Central memory CD4-positive, alpha-beta T cell (primary cell): ENCODE measurements around the gene NTSR1.

Experiments
- DNase-seq: peaks from one replicate; pipeline ENCODE4 v3.0.0; 2022

Gene NTSR1

DNA sequence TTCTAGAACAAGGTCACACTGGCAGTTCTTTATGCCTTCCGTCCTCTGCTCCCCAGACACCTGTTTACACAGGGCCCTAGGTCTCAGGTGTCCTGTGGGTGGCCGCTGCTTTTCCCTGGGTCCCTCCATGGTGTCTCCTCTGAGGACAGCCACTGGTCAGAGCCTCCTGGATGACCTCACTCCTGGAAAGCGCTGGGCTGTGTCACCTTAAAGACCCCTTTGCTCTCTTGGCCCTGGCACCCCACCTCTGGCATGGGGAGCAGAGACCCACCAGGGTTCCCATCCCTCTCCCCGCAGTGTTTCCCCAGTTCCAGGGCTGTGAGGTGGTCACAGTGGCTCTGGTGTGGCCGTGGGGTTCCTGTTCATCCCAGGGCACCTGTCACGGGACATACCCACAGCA is 33.9 kb downstream of the NTSR1 start:
- DNase-seq: no peak

DNA sequence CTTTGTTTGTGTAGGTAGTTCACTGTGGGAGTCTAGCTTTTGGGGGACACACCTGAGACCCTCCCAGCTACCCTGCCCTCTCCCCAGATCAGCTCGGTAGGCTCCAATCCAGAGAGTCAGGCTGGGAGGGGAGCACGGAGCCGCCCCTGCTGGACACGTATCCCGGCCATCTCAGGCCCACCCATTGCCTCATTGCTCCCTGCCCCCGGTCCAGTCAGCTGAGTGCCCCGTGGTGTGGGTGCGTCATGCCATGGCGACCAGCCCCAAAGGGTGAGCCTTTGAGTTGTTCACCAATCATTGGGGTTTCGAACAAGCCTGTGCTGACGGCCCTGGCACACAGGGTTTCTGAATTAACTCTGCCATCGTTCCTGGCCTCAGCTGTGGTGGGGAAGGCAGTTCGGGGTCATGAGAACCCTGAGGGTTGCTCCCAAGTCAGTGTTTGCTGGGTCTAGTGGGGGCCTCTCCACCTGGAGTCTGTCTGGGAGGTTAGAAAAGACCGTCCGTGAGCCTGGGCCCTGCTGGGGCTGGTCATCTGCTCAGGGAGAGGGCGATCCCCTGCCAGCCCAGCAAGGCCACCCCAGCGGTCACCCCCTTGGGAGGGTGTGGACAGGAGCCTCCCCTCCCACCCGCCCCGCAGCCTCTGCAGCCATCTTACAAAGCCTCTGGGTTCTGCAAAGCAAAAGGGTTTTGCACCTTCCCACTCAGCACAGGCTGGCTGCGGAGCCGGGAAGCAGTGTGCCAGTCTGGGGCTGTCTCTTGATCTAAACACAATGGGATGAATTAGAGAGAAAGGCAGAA is 34.5 kb downstream of the NTSR1 start:
- DNase-seq: no peak

DNA sequence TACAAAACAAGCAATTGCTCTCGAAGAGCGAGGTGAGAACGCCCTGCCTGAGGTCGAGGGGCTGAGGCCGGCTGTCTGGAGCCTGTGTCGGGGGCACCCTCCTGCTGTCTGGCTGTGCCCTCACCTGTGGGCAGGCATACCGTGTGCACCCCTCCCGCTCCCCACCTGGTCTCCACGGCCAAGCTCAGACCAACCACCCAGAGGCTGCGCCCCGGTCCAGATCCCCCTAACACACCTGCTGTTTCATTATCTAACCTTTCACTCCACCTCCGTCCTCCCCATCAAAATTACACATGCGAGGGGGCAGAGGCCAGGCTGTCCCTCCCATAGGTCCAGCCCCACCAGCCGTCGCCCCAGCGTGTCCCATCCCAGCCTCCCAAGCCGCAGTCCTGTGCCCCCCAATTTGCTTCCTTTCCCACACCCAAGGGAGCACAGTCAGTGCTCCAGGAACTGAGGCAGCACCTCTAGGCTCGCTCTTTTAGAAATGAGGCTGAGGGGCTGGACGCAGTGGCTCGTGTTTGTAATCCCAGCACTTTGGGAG is 35.2 kb downstream of the NTSR1 start:
- no peak for DNase-seq

DNA sequence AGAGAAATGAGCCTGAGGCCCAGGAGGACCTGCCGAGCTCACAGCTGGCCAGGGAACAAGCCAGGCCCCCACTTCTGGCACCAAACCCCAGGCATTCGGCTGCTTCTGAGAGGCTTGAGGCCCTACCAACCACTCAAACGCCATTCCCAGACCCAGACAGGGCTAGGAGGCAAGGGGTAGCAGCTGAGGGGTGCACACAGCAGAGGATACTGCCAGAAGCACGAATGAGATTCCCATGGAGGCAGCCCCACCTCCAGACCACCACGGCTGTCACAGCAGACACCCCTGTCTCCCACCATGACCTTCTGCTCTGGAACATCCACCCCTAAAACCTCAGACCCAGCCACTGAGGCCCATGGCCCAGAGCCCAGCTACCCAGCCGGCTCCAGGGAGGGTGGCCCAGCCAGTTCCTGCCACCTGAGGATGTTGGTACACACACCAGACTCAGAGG is 36.1 kb downstream of the NTSR1 start:
- no peak for DNase-seq

- no peak for DNase-seq
Observed at GRCh38 chr20:62745279-62745951, 36.8 kb downstream of the NTSR1 start.

DNA sequence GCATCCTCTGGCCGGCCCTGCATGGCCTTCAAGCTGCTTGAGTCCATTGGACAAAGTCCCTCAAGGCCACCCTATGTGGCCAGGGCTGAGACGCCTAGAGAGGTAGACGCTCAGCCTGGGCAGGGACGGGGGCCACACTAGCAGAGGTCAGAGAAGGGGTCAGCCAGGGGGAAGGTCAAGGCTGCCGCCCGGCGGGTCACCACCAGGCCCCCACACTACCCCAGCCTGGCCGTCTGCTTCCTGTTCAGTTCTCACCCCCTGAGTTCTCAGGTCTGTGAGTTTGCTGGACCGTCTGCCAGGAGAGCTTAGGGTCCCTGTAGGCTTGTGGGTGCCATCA is 37.3 kb downstream of the NTSR1 start:
- no peak for DNase-seq

GRCh38 chr20:62748311-62748710 is 39.7 kb downstream of the NTSR1 start:
- no peak for DNase-seq

DNA sequence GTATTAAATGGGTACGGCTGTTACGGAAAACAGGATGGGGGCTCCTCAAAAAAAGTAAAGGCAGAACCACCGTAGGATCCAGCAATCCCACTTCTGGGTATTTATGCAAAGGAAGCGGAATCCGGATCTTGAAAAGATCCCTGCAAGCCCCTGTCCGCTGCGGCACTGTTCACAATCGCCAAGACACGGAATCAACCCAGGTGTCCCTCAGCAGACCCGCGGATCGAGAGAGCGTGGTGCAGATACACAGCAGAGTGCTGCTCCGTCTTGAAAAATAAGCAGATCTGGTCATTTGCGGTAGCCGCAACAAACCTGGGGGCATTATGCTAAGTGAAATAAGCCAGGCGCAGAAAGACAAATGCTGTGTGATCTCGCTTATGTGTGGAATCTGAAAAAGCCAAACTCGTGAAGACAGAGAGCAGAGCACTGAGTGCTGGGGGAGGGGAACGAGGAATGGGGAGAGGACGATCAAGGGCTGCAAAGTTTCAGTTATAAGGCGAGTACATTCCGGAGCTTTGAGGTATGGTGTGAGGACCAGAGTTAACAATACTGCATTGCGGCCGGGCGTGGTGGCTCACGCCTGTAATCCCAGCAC is 41.3 kb downstream of the NTSR1 start:
- no peak for DNase-seq

GRCh38 chr20:62751551-62752150 is 43.0 kb downstream of the NTSR1 start:
- no peak for DNase-seq

GRCh38 chr20:62752181-62752670 is 43.6 kb downstream of the NTSR1 start:
- DNase-seq: no peak

GRCh38 chr20:62752671-62753501 is 44.2 kb downstream of the NTSR1 start:
- no peak for DNase-seq

DNA sequence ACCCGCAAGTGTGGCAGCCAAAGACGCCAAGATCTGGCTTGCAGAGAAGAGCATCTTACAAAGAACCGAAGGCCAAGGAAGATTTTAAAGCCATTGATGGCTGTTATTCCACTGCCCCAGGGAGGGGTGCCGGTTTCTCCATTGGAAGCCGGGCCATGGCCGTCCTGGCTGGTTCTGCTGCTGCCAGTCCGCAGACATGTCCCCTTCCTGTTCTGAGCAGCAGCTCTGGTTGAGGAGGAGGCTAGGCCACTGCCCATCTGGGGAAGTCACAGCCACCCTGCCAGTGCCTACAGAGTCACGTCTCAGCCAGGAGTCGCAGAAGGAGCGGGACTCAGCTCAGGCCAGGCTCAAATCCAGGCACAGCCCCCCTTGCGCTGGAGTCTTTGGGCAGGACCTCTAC is 45.0 kb downstream of the NTSR1 start:
- DNase-seq: no peak

GRCh38 chr20:62754122-62754990 is 45.7 kb downstream of the NTSR1 start:
- no peak for DNase-seq

GRCh38 chr20:62754991-62755356 is 46.3 kb downstream of the NTSR1 start:
- DNase-seq: no peak

DNA sequence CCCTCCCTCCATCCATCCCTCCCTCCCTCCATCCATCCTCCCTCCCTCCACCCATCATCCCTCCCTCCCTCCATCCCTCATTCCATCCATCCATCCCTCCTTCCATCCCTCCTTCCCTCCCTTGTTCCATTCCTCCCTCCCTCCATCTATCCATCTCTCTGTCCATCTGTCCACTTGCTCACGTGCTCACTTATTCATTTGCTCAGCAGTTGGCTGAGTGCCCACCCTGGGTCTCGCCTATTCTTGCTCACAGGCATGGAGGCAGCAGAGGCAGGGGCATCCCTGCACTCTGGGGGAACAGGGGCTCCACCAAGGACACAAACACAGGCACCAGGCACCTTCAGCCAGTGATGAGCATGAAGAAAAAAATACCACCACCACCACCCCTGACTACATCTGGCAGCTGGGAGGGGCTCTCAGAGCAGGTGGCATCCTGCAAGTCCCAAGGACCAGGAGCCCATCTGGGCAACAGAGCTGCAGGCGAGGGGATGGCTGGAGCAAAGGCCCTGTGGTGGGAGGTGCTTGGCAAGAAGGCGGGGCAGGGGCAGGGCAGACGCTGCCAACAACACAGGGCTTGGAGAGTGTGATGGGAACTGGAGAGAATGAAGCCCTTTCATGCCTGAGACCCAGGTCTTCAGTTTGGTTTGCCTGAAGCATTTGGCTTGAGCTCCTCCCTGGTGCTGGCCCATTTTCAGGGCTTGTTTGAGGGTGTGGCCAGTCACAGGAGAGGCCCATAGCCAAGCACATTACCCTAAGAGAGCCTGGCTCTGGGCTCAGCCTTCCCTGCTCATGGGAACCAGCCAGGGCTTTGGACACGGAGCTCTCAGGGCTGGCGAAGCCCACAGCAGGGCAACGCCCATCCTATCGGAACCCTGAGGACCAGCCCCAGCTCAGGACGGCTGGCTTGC is 47.4 kb downstream of the NTSR1 start:
- DNase-seq: no peak

- no peak for DNase-seq
Observed at GRCh38 chr20:62758226-62758912, 49.7 kb downstream of the NTSR1 start.

DNA sequence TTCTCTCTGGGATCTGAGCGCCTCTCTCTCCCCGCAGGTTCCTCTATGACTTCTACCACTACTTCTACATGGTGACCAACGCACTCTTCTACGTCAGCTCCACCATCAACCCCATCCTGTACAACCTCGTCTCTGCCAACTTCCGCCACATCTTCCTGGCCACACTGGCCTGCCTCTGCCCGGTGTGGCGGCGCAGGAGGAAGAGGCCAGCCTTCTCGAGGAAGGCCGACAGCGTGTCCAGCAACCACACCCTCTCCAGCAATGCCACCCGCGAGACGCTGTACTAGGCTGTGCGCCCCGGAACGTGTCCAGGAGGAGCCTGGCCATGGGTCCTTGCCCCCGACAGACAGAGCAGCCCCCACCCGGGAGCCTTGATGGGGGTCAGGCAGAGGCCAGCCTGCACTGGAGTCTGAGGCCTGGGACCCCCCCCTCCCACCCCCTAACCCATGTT is 51.4 kb downstream of the NTSR1 start:
- DNase-seq: no peak

GRCh38 chr20:62760471-62760855 is 51.8 kb downstream of the NTSR1 start:
- no peak for DNase-seq
